ENCODE measurements around the gene ADGRE1.

Gene ADGRE1

DNA sequence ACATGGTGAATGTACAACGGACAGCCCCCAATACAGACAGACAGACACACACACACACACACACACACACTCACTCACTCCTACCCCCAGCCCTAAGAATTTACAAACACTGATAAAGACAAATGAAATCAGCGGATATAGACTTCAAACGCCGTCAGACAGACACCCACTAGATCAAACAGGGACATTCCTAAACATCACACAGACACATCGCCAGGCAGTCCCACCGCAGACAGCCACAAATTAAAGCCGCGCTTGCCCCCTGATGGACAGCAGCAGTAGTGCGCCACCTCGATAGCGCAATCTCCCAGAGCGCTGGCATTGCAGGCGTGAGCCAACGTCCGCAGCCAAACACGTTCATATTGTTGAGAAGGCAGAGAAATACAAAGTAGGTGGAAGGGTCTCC, 24.7 kb upstream of the ADGRE1 start (continued):
- TF ChIP-seq ZNF174 (tag by site-specific recombination; IDR thresholded peaks at IDR 0.05) (no peak), ZNF366 (tag by site-specific recombination; conservative IDR thresholded peaks at IDR 0.05) (no peak), ZSCAN23 (tag by site-specific recombination; IDR thresholded peaks at IDR 0.05) (no peak), YY2 (tag by site-specific recombination; IDR thresholded peaks at IDR 0.05) (no peak), PRDM1 (tag by site-specific recombination; IDR thresholded peaks at IDR 0.05) (no peak), ZNF473 (tag by site-specific recombination; IDR thresholded peaks at IDR 0.05) (no peak), FEZF1 (tag by site-specific recombination; IDR thresholded peaks at IDR 0.05) (no peak), ZNF664 (tag by site-specific recombination; IDR thresholded peaks at IDR 0.05) (no peak), ZNF24 (tag by site-specific recombination; IDR thresholded peaks at IDR 0.05) (no peak), ZNF530 (tag by site-specific recombination; IDR thresholded peaks at IDR 0.05; ENCODE audit: low read depth) (no peak), ZNF624 (tag by site-specific recombination; IDR thresholded peaks at IDR 0.05) (no peak), ZNF133 (tag by site-specific recombination; IDR thresholded peaks at IDR 0.05) (no peak), OSR2 (tag by site-specific recombination; IDR thresholded peaks at IDR 0.05) (no peak), ZNF2 (tag by site-specific recombination; IDR thresholded peaks at IDR 0.05) (peak; percentile 57; the same call in 1 of the 2 replicates), ZNF214 (tag by site-specific recombination; IDR thresholded peaks at IDR 0.05; ENCODE audit: borderline replicate concordance) (no peak), ZXDB (tag by site-specific recombination; IDR thresholded peaks at IDR 0.05) (peak; percentile 11; the same call in 1 of the 2 replicates), SETDB1 (IDR thresholded peaks at IDR 0.05; ENCODE audit: insufficient read length, low read length) (no peak), HOXC10 (CRISPR knock-in tag; IDR thresholded peaks at IDR 0.05) (no peak), ZNF561 (tag by site-specific recombination; IDR thresholded peaks at IDR 0.05; ENCODE audit: borderline replicate concordance) (no peak), SP7 (tag by site-specific recombination; IDR thresholded peaks at IDR 0.05) (no peak), ZNF521 (tag by site-specific recombination; IDR thresholded peaks at IDR 0.05) (no peak), ZNF266 (tag by site-specific recombination; IDR thresholded peaks at IDR 0.05; ENCODE audit: low read depth) (no peak), ZFP69B (tag by site-specific recombination; IDR thresholded peaks at IDR 0.05) (0 out of 2 replicates have a peak, but pooled peaks have one; percentile 63), ZSCAN30 (tag by site-specific recombination; IDR thresholded peaks at IDR 0.05) (no peak), ZNF302 (tag by site-specific recombination; IDR thresholded peaks at IDR 0.05; ENCODE audit: low read depth) (no peak), ZNF350 (tag by site-specific recombination; IDR thresholded peaks at IDR 0.05) (no peak), ZNF558 (tag by site-specific recombination; IDR thresholded peaks at IDR 0.05) (no peak), ZNF501 (tag by site-specific recombination; IDR thresholded peaks at IDR 0.05) (no peak), MYNN (tag by site-specific recombination; IDR thresholded peaks at IDR 0.05; ENCODE audit: borderline replicate concordance) (no peak), ZFP37 (tag by site-specific recombination; IDR thresholded peaks at IDR 0.05) (no peak)
- TF ChIP-seq, protein P1, sequence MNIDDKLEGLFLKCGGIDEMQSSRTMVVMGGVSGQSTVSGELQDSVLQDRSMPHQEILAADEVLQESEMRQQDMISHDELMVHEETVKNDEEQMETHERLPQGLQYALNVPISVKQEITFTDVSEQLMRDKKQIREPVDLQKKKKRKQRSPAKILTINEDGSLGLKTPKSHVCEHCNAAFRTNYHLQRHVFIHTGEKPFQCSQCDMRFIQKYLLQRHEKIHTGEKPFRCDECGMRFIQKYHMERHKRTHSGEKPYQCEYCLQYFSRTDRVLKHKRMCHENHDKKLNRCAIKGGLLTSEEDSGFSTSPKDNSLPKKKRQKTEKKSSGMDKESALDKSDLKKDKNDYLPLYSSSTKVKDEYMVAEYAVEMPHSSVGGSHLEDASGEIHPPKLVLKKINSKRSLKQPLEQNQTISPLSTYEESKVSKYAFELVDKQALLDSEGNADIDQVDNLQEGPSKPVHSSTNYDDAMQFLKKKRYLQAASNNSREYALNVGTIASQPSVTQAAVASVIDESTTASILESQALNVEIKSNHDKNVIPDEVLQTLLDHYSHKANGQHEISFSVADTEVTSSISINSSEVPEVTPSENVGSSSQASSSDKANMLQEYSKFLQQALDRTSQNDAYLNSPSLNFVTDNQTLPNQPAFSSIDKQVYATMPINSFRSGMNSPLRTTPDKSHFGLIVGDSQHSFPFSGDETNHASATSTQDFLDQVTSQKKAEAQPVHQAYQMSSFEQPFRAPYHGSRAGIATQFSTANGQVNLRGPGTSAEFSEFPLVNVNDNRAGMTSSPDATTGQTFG (tag by site-specific recombination; IDR thresholded peaks at IDR 0.05; ENCODE audit: borderline replicate concordance): no peak
- TF ChIP-seq, protein P2, sequence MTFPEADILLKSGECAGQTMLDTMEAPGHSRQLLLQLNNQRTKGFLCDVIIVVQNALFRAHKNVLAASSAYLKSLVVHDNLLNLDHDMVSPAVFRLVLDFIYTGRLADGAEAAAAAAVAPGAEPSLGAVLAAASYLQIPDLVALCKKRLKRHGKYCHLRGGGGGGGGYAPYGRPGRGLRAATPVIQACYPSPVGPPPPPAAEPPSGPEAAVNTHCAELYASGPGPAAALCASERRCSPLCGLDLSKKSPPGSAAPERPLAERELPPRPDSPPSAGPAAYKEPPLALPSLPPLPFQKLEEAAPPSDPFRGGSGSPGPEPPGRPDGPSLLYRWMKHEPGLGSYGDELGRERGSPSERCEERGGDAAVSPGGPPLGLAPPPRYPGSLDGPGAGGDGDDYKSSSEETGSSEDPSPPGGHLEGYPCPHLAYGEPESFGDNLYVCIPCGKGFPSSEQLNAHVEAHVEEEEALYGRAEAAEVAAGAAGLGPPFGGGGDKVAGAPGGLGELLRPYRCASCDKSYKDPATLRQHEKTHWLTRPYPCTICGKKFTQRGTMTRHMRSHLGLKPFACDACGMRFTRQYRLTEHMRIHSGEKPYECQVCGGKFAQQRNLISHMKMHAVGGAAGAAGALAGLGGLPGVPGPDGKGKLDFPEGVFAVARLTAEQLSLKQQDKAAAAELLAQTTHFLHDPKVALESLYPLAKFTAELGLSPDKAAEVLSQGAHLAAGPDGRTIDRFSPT (tag by site-specific recombination; IDR thresholded peaks at IDR 0.05): no peak
- TF ChIP-seq, protein P3, sequence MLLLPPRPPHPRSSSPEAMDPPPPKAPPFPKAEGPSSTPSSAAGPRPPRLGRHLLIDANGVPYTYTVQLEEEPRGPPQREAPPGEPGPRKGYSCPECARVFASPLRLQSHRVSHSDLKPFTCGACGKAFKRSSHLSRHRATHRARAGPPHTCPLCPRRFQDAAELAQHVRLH (tag by site-specific recombination; IDR thresholded peaks at IDR 0.05): no peak
- TF ChIP-seq, protein P4, sequence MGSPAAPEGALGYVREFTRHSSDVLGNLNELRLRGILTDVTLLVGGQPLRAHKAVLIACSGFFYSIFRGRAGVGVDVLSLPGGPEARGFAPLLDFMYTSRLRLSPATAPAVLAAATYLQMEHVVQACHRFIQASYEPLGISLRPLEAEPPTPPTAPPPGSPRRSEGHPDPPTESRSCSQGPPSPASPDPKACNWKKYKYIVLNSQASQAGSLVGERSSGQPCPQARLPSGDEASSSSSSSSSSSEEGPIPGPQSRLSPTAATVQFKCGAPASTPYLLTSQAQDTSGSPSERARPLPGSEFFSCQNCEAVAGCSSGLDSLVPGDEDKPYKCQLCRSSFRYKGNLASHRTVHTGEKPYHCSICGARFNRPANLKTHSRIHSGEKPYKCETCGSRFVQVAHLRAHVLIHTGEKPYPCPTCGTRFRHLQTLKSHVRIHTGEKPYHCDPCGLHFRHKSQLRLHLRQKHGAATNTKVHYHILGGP (tag by site-specific recombination; IDR thresholded peaks at IDR 0.05): no peak
- TF ChIP-seq, protein P5, sequence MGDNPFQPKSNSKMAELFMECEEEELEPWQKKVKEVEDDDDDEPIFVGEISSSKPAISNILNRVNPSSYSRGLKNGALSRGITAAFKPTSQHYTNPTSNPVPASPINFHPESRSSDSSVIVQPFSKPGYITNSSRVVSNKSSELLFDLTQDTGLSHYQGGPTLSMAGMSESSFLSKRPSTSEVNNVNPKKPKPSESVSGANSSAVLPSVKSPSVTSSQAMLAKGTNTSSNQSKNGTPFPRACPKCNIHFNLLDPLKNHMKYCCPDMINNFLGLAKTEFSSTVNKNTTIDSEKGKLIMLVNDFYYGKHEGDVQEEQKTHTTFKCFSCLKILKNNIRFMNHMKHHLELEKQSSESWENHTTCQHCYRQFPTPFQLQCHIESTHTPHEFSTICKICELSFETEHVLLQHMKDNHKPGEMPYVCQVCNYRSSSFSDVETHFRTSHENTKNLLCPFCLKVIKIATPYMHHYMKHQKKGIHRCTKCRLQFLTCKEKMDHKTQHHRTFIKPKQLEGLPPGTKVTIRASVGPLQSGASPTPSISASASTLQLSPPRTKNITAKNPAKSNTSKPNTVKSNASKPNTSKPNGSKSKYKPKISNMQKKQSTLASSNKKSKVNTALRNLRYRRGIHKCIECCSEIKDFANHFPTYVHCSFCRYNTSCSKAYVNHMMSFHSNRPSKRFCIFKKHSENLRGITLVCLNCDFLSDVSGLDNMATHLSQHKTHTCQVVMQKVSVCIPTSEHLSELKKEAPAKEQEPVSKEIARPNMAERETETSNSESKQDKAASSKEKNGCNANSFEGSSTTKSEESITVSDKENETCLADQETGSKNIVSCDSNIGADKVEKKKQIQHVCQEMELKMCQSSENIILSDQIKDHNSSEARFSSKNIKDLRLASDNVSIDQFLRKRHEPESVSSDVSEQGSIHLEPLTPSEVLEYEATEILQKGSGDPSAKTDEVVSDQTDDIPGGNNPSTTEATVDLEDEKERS (tag by site-specific recombination; IDR thresholded peaks at IDR 0.05): 0 out of 2 replicates have a peak, but pooled peaks have one; percentile 39
